Measurements from ENCODE around the gene WFIKKN2.

Gene WFIKKN2

GRCh38 chr17:50836826-50837225 lies 1.4 kb downstream of the WFIKKN2 start:
- DNase-seq = no peak

GRCh38 chr17:50837286-50837979 lies 2.0 kb downstream of the WFIKKN2 start:
- no peak for DNase-seq

- DNase-seq = no peak
These were observed 2.9 kb downstream of the WFIKKN2 start for GRCh38 chr17:50837980-50838954.

- no peak for DNase-seq
These were observed 4.4 kb downstream of the WFIKKN2 start for GRCh38 chr17:50839591-50840310.

- DNase-seq = no peak
These were observed 5.0 kb downstream of the WFIKKN2 start for GRCh38 chr17:50840311-50840851.

- DNase-seq = no peak
These were observed 6.0 kb downstream of the WFIKKN2 start for GRCh38 chr17:50841277-50841948.

- DNase-seq = peak; percentile 31
These were observed 6.6 kb downstream of the WFIKKN2 start for GRCh38 chr17:50841949-50842354.

GRCh38 chr17:50842506-50843149 lies 7.2 kb downstream of the WFIKKN2 start:
- DNase-seq = no peak

- no peak for DNase-seq
These were observed 7.9 kb downstream of the WFIKKN2 start for GRCh38 chr17:50843150-50843905.

- no peak for DNase-seq
These were observed 8.8 kb downstream of the WFIKKN2 start for GRCh38 chr17:50844117-50844700.

GRCh38 chr17:50845240-50846147 lies 10.1 kb downstream of the WFIKKN2 start:
- DNase-seq = no peak

GRCh38 chr17:50847566-50847965 lies 12.2 kb downstream of the WFIKKN2 start:
- DNase-seq = no peak

- no peak for DNase-seq
These were observed 12.7 kb downstream of the WFIKKN2 start for GRCh38 chr17:50848039-50848438.

- no peak for DNase-seq
These were observed 13.3 kb downstream of the WFIKKN2 start for GRCh38 chr17:50848711-50849110.

- DNase-seq = no peak
These were observed 15.3 kb downstream of the WFIKKN2 start for GRCh38 chr17:50850640-50851039.

GRCh38 chr17:50853015-50853615 lies 17.7 kb downstream of the WFIKKN2 start:
- no peak for DNase-seq

GRCh38 chr17:50853781-50854180 lies 18.4 kb downstream of the WFIKKN2 start:
- DNase-seq = no peak

- DNase-seq = no peak
These were observed 20.4 kb downstream of the WFIKKN2 start for GRCh38 chr17:50855708-50856330.

- no peak for DNase-seq
These were observed 21.0 kb downstream of the WFIKKN2 start for GRCh38 chr17:50856431-50856830.

All from central memory CD4-positive, alpha-beta T cell (primary cell).